Liver (tissue), 3 donors: Measurements from ENCODE around the gene MTMR6.

Source experiments
- EGR1 ChIP-seq, 2 donors: IDR thresholded peaks; 2 replicates each; pipeline ENCODE4 v1.6.1; 2016 to 2018; ENCODE audit warnings: antibody characterized with exemption in 2 of 2, low read depth in 2 of 2
- GABPA ChIP-seq, 2 donors: IDR thresholded peaks in 1 of 2; conservative IDR thresholded peaks in 1 of 2; 2 replicates each; pipeline ENCODE4 v1.6.1; 2016; ENCODE audit warnings: antibody characterized with exemption in 2 of 2, mild to moderate bottlenecking in 1 of 2, moderate library complexity in 1 of 2
- RAD21 ChIP-seq, 2 donors: IDR thresholded peaks; 2 replicates each; pipeline ENCODE4 v1.6.1; 2016; ENCODE audit warnings: antibody characterized with exemption in 2 of 2, mild to moderate bottlenecking in 2 of 2
- TAF1 ChIP-seq: conservative IDR thresholded peaks from 2 replicates; pipeline ENCODE4 v1.6.1; 2016; ENCODE audit warnings: antibody characterized with exemption, mild to moderate bottlenecking
- YY1 ChIP-seq: IDR thresholded peaks from 2 replicates; pipeline ENCODE4 v1.6.1; 2016; ENCODE audit warnings: antibody characterized with exemption, mild to moderate bottlenecking
- TF ChIP-seq, protein P1 (sequence below): fragments of 150-350 bp; IDR thresholded peaks from 2 replicates; pipeline ENCODE4 v1.5.1; 2017; ENCODE audit warnings: improper control_type of control experiment, low read depth, low read length; ENCODE audit not compliant: missing input control
- TF ChIP-seq, protein P2 (sequence below): IDR thresholded peaks from 2 replicates; pipeline ENCODE4 v1.6.1; 2016; ENCODE audit warnings: antibody characterized with exemption
- donor health status: healthy.
- donor health status: healthy.

DNA sequence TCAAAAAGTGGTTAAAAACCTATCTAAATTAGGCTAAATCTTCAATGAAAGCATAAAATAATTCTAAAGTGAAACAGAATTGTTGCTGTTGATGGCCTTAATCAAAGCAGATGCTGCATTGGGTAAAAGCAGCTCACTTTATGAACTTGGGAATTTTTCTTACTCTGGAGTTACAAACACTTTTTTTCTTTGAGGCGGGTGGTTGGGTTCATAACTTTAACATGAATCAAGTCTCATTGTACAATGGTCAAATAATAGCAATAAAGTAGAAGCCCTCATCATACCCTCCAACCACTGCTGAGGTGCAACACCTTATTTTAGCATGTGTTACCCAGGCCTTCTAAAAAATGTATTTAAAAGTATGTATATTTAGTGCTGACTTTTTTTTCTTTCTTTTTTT, 43.3 kb upstream of the MTMR6 start:
- TF ChIP-seq, protein P1, sequence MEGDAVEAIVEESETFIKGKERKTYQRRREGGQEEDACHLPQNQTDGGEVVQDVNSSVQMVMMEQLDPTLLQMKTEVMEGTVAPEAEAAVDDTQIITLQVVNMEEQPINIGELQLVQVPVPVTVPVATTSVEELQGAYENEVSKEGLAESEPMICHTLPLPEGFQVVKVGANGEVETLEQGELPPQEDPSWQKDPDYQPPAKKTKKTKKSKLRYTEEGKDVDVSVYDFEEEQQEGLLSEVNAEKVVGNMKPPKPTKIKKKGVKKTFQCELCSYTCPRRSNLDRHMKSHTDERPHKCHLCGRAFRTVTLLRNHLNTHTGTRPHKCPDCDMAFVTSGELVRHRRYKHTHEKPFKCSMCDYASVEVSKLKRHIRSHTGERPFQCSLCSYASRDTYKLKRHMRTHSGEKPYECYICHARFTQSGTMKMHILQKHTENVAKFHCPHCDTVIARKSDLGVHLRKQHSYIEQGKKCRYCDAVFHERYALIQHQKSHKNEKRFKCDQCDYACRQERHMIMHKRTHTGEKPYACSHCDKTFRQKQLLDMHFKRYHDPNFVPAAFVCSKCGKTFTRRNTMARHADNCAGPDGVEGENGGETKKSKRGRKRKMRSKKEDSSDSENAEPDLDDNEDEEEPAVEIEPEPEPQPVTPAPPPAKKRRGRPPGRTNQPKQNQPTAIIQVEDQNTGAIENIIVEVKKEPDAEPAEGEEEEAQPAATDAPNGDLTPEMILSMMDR, result no peak
- TF ChIP-seq EGR1 (IDR thresholded peaks at IDR 0.05; ENCODE audit: low read depth in 2 of 2) (no peak), YY1 (no peak), RAD21 (IDR thresholded peaks at IDR 0.05) (no peak), TAF1 (no peak), GABPA (IDR thresholded peaks at IDR 0.05 in 1 of 2, conservative IDR thresholded peaks at IDR 0.05 in 1 of 2) (no peak)
- TF ChIP-seq, protein P2, sequence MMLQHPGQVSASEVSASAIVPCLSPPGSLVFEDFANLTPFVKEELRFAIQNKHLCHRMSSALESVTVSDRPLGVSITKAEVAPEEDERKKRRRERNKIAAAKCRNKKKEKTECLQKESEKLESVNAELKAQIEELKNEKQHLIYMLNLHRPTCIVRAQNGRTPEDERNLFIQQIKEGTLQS, result no peak
